Measurements from ENCODE around the gene NCF4.

NCF4 gene

GRCh38 chr22:36865346-36865745 lies 4.5 kb downstream of the NCF4 start:
- peak in 1 of 4 experiments; percentile 32 for DNase-seq

- DNase-seq: no peak
These were observed 6.9 kb downstream of the NCF4 start for GRCh38 chr22:36867695-36868094.

GRCh38 chr22:36868546-36869181 lies 7.9 kb downstream of the NCF4 start:
- peak in 1 of 4 experiments; percentile 14 for DNase-seq

- DNase-seq: no peak
These were observed 9.4 kb downstream of the NCF4 start for GRCh38 chr22:36870250-36870649.

- no peak for DNase-seq
These were observed 10.9 kb downstream of the NCF4 start for GRCh38 chr22:36871669-36872081.

- DNase-seq: no peak
These were observed 11.3 kb downstream of the NCF4 start for GRCh38 chr22:36872084-36872483.

- no peak for DNase-seq
These were observed 12.2 kb downstream of the NCF4 start for GRCh38 chr22:36872866-36873498.

- peak; percentile 52 to 68 (median 68) for DNase-seq
These were observed 13.0 kb downstream of the NCF4 start for GRCh38 chr22:36873614-36874308.

- DNase-seq: no peak
These were observed 13.5 kb downstream of the NCF4 start for GRCh38 chr22:36874309-36874696.

GRCh38 chr22:36874736-36875135 lies 13.9 kb downstream of the NCF4 start:
- no peak for DNase-seq

- no peak for DNase-seq
These were observed 14.9 kb downstream of the NCF4 start for GRCh38 chr22:36875741-36876140.

- DNase-seq: no peak
These were observed 19.0 kb downstream of the NCF4 start for GRCh38 chr22:36879775-36880174.

GRCh38 chr22:36881504-36882245 lies 20.9 kb downstream of the NCF4 start:
- peak in 2 of 4 experiments; percentile 72 to 75 for DNase-seq

- peak in 2 of 4 experiments; percentile 43 to 56 for DNase-seq
These were observed 23.7 kb downstream of the NCF4 start for GRCh38 chr22:36884349-36885158.

GRCh38 chr22:36885474-36885873 lies 24.7 kb downstream of the NCF4 start:
- DNase-seq: peak; percentile 58 to 81 (median 74)

- no peak for DNase-seq
These were observed 25.2 kb downstream of the NCF4 start for GRCh38 chr22:36886016-36886415.

GRCh38 chr22:36887162-36887561 lies 26.4 kb downstream of the NCF4 start:
- no peak for DNase-seq

GRCh38 chr22:36891646-36892045 lies 30.8 kb downstream of the NCF4 start:
- peak in 2 of 4 experiments; percentile 13 to 22 for DNase-seq

GRCh38 chr22:36892292-36892691 lies 31.5 kb downstream of the NCF4 start:
- no peak for DNase-seq

- no peak for DNase-seq
These were observed 32.5 kb downstream of the NCF4 start for GRCh38 chr22:36893262-36893661.

GRCh38 chr22:36894266-36894665 lies 33.5 kb downstream of the NCF4 start:
- DNase-seq: peak; percentile 14 to 57 (median 44)

- DNase-seq: no peak
These were observed 36.8 kb downstream of the NCF4 start for GRCh38 chr22:36897611-36898010.
